HepG2 (cell line): ENCODE data around the gene KLHL3. TPM values are rescaled to one million over a fixed set of nuclear protein-coding genes. Genes with fewer than 3 reads are reported as not detected.

Experiments
- ATAC-seq: fragments of 200-7000 bp; cut with Tn5 transposase; 3 replicates; pipeline ENCODE4 v1.9.1; 2020; ENCODE audit warnings: mild to moderate bottlenecking, moderate library complexity
- BruUV-seq: library from RNA; stranded (reverse); fragments of 400-500 nt; replicated peaks from 2 replicates; lab custom pipeline; 2021; lab: Mats Ljungman, UMichigan
- CTCF ChIA-PET: fragments of 300-600 bp; formaldehyde crosslinking; extraction: SDS; loops from one replicate; lab custom pipeline; 2021; ENCODE audit warnings: low total read pairs, inconsistent platforms, low intra/inter-chr PET ratio; lab: Yijun Ruan, JAX
- POLR2A ChIA-PET: fragments of 350-600 bp; sonication (Branson Sonifier 250); formaldehyde crosslinking; loops from one replicate; lab custom pipeline; 2020; ENCODE audit warnings: antibody characterized with exemption, inconsistent platforms; lab: Yijun Ruan, JAX
- DNase-seq: peaks from one replicate; pipeline ENCODE4 v3.0.0-alpha.2; 2015; ENCODE audit warnings: low spot score
- FAIRE-seq: peaks from 3 replicates; lab custom pipeline; 2011; peaks lifted over from hg19 to GRCh38; lab: Jason Lieb, UNC
- H2AFZ ChIP-seq: one replicate; pipeline ENCODE4 v1.6.1; 2011; ENCODE audit warnings: low read length, inconsistent platforms
- H3K27ac ChIP-seq: fragments of 300-600 bp; 3 replicates; pipeline ENCODE4 v1.8.0; 2011; ENCODE audit warnings: mixed run types, mild to moderate bottlenecking, mixed read lengths, low read length, inconsistent platforms; ENCODE audit not compliant: insufficient read depth; ENCODE audit errors: extremely low read length
- H3K27me3 ChIP-seq, 2 experiments: fragments of 200-600 bp in 1 of 2; 2 replicates in 1 of 2; 3 replicates in 1 of 2; pipeline versions ENCODE4 v1.6.0 to v1.8.0; 2011; ENCODE audit warnings: low read length in 2 of 2, mild to moderate bottlenecking in 2 of 2, moderate library complexity in 2 of 2, inconsistent platforms in 1 of 2; ENCODE audit not compliant: insufficient read depth in 2 of 2, control insufficient read depth in 1 of 2
- H3K36me3 ChIP-seq, 2 experiments: fragments of 200-600 bp in 1 of 2; replicated peaks in 1 of 2; 2 replicates in 1 of 2; 3 replicates in 1 of 2; pipeline versions ENCODE4 v1.5.1 to v1.8.0; 2011; ENCODE audit warnings: low read length in 2 of 2, inconsistent platforms in 1 of 2; ENCODE audit not compliant: insufficient read depth in 2 of 2, control insufficient read depth in 1 of 2
- H3K4me1 ChIP-seq: 2 replicates; pipeline ENCODE4 v1.5.1; 2012; ENCODE audit warnings: low read length, inconsistent platforms; ENCODE audit not compliant: insufficient read depth
- H3K4me2 ChIP-seq: 2 replicates; pipeline ENCODE4 v1.6.0; 2011; ENCODE audit warnings: low read depth, low read length, inconsistent platforms
- H3K4me3 ChIP-seq, 3 experiments: fragments of 200-600 bp in 1 of 3; sonication (generic), shearing (Covaris generic) in 1 of 3; replicated peaks in 1 of 3; 2 replicates each; pipeline ENCODE4 v1.5.1; 2011 to 2016; ENCODE audit warnings: low read length in 3 of 3, inconsistent platforms in 2 of 3, low read depth in 2 of 3, mild to moderate bottlenecking in 2 of 3, control low read depth in 1 of 3, mixed read lengths in 1 of 3; ENCODE audit not compliant: insufficient read depth in 1 of 3
- H3K79me2 ChIP-seq: one replicate; pipeline ENCODE4 v1.6.1; 2011; ENCODE audit warnings: low read length, inconsistent platforms; ENCODE audit not compliant: insufficient read depth
- H3K9ac ChIP-seq: 2 replicates; pipeline ENCODE4 v1.6.0; 2011; ENCODE audit warnings: mild to moderate bottlenecking, low read depth, low read length, inconsistent platforms; ENCODE audit not compliant: insufficient read depth
- H3K9me3 ChIP-seq: 2 replicates; pipeline ENCODE4 v1.5.1; 2012; ENCODE audit warnings: mild to moderate bottlenecking, low read length
- H4K20me1 ChIP-seq: 2 replicates; pipeline ENCODE4 v1.6.0; 2011; ENCODE audit warnings: inconsistent platforms, mild to moderate bottlenecking, low read length, moderate library complexity; ENCODE audit not compliant: insufficient read depth
- CEBPB ChIP-seq: IDR thresholded peaks from 2 replicates; pipeline ENCODE4 v1.6.1; 2011; ENCODE audit warnings: low read depth, low read length, improper control_type of control experiment, borderline replicate concordance
- CEBPG ChIP-seq: IDR thresholded peaks from 2 replicates; pipeline ENCODE4 v1.6.1; 2016
- LCORL ChIP-seq, 2 experiments: fragments of 450-650 bp in 1 of 2; sonication (generic) in 1 of 2; formaldehyde crosslinking in 1 of 2; IDR thresholded peaks; 2 replicates each; pipeline versions ENCODE4 v1.5.0 to v1.6.1; 2017 to 2020; ENCODE audit warnings: antibody characterized with exemption in 1 of 2, missing genetic modification reagents in 1 of 2
- WGBS: methylation state at CpG from one replicate; pipeline ENCODE4 v1.1.6; 2017; ENCODE audit warnings: low lambda C conversion rate; 5-methylcytosine and 5-hydroxymethylcytosine counted together
- in situ Hi-C: cut with HindIII; loops from 2 replicates; pipeline ENCODE4 v1.10.0; 2017; ENCODE audit warnings: low pct_unique_long_range_greater_than_20kb; ENCODE audit not compliant: extremely low pct_ligation_motif_present
- intact Hi-C: fragments of 100-400 bp; cut with micrococcal nuclease; formaldehyde crosslinking; loops from one replicate; pipeline ENCODE4 v1.10.0; 2022; ENCODE audit not compliant: unreplicated experiment
- polyA plus RNA-seq, 8 experiments: library from polyadenylated mRNA; depleted of rRNA in 3 of 8; stranded (reverse) in 7 of 8; unstranded in 1 of 8; fragments of >200 nt; fragmentation: Illumina TruSeq in 4 of 8; extraction: Trizol in 4 of 8; gene quantifications; 2 replicates each; pipeline versions ENCODE4 v1.2.1 to v1.2.3, GENCODE V29; 2011 to 2016; ENCODE audit warnings: low read depth in 4 of 8, missing spikeins in 1 of 8, mixed read lengths in 1 of 8; ENCODE audit not compliant: insufficient read depth in 1 of 8
- total RNA-seq, 5 experiments: library from RNA; depleted of rRNA; stranded (reverse); fragments of >200 nt; fragmentation: Illumina TruSeq; extraction: Trizol; gene quantifications; 2 replicates each; pipeline ENCODE4 v1.2.3, GENCODE V29; 2016; ENCODE audit warnings: low read depth in 1 of 5
- TF ChIP-seq, protein P1 (sequence below), 2 experiments: fragments of 450-650 bp in 1 of 2; sonication (generic) in 1 of 2; formaldehyde crosslinking; IDR thresholded peaks; 2 replicates each; pipeline versions ENCODE4 v1.5.0 to v1.8.0; 2020 to 2022; ENCODE audit warnings: mild to moderate bottlenecking in 1 of 2, missing genetic modification reagents in 1 of 2
- TF ChIP-seq, protein P2 (sequence below): sonication (generic); formaldehyde crosslinking; IDR thresholded peaks from 2 replicates; pipeline ENCODE4 v1.4.0; 2020; ENCODE audit warnings: mild to moderate bottlenecking, missing genetic modification reagents
- TF ChIP-seq, protein P3 (sequence below): sonication (generic); formaldehyde crosslinking; IDR thresholded peaks from 2 replicates; pipeline ENCODE4 v1.8.1; 2023; ENCODE audit warnings: missing genetic modification reagents, inconsistent platforms, borderline replicate concordance

KLHL3 gene
- total and polyA plus RNA-seq, 2 of the 13 experiments (the other 11 are each of a cell fraction or from before 2014, with no cell fraction given) = 0.02 to 0.08 TPM

DNA sequence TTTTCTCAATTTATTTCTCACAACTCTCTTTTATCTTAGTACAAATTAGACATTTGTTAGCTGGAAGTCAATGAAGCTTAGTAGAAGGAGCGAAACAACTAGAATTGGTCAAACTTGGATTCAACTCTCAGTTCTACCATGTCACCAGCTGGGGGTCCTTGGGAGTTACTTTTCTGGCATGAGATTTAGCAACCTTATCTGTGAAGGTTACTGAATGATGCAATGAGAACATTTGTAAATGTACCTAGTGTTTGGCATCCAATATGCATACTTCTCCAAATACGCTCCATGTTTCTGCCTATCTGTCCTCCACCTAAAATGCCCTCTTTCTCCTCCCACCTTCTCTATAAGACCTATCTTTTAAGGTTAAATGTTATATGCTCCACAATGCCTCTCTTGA, 12.0 kb upstream of the KLHL3 start:
- CTCF ChIA-PET = no interaction called here
- no peak for TF ChIP-seq LCORL (IDR thresholded peaks at IDR 0.05)
- no peak for TF ChIP-seq LCORL (CRISPR knock-in tag; IDR thresholded peaks at IDR 0.05)
- TF ChIP-seq CEBPG (CRISPR knock-in tag) = peak; percentile 57
- TF ChIP-seq, protein P1, sequence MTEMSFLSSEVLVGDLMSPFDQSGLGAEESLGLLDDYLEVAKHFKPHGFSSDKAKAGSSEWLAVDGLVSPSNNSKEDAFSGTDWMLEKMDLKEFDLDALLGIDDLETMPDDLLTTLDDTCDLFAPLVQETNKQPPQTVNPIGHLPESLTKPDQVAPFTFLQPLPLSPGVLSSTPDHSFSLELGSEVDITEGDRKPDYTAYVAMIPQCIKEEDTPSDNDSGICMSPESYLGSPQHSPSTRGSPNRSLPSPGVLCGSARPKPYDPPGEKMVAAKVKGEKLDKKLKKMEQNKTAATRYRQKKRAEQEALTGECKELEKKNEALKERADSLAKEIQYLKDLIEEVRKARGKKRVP (CRISPR knock-in tag; IDR thresholded peaks at IDR 0.05) = peak in 1 of 2 experiments; percentile 64; a peak in 1 of 4 replicates
- peak; percentile 64; the same call in 1 of the 2 replicates for TF ChIP-seq CEBPB
- TF ChIP-seq, protein P2, sequence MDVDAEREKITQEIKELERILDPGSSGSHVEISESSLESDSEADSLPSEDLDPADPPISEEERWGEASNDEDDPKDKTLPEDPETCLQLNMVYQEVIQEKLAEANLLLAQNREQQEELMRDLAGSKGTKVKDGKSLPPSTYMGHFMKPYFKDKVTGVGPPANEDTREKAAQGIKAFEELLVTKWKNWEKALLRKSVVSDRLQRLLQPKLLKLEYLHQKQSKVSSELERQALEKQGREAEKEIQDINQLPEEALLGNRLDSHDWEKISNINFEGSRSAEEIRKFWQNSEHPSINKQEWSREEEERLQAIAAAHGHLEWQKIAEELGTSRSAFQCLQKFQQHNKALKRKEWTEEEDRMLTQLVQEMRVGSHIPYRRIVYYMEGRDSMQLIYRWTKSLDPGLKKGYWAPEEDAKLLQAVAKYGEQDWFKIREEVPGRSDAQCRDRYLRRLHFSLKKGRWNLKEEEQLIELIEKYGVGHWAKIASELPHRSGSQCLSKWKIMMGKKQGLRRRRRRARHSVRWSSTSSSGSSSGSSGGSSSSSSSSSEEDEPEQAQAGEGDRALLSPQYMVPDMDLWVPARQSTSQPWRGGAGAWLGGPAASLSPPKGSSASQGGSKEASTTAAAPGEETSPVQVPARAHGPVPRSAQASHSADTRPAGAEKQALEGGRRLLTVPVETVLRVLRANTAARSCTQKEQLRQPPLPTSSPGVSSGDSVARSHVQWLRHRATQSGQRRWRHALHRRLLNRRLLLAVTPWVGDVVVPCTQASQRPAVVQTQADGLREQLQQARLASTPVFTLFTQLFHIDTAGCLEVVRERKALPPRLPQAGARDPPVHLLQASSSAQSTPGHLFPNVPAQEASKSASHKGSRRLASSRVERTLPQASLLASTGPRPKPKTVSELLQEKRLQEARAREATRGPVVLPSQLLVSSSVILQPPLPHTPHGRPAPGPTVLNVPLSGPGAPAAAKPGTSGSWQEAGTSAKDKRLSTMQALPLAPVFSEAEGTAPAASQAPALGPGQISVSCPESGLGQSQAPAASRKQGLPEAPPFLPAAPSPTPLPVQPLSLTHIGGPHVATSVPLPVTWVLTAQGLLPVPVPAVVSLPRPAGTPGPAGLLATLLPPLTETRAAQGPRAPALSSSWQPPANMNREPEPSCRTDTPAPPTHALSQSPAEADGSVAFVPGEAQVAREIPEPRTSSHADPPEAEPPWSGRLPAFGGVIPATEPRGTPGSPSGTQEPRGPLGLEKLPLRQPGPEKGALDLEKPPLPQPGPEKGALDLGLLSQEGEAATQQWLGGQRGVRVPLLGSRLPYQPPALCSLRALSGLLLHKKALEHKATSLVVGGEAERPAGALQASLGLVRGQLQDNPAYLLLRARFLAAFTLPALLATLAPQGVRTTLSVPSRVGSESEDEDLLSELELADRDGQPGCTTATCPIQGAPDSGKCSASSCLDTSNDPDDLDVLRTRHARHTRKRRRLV (CRISPR knock-in tag) = no peak
- TF ChIP-seq, protein P3, sequence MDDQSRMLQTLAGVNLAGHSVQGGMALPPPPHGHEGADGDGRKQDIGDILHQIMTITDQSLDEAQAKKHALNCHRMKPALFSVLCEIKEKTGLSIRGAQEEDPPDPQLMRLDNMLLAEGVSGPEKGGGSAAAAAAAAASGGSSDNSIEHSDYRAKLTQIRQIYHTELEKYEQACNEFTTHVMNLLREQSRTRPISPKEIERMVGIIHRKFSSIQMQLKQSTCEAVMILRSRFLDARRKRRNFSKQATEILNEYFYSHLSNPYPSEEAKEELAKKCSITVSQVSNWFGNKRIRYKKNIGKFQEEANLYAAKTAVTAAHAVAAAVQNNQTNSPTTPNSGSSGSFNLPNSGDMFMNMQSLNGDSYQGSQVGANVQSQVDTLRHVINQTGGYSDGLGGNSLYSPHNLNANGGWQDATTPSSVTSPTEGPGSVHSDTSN = no peak
- TF ChIP-seq, all 625 proteins: peak for 3
- Histone ChIP-seq H3K9ac (no peak overlapping the region), H3K4me1 (peaks cover 20% of the 10 kb centered on the region), H2AFZ (no peak overlapping the region), H3K36me3 (no peaks in the 10 kb centered on the region), H3K27me3 (no peaks in the 10 kb centered on the region; a peak in 1 of 5 replicates), H4K20me1 (peaks cover 22% of the 10 kb centered on the region), H3K9me3 (no peaks in the 10 kb centered on the region), H3K4me3 (no peak overlapping the region), H3K4me2 (no peak overlapping the region), H3K27ac (no peak overlapping the region), H3K79me2 (peaks cover 27% of the 10 kb centered on the region)
- in situ Hi-C loops = loop anchor here (5.0 kb wide), 1 partner anchor 121 kb away; no protein-coding TSS in a partner anchor
- no peak for FAIRE-seq
- intact Hi-C loops = loop anchor here (2.0 kb wide), 1 partner anchor 75 kb away; no protein-coding TSS in a partner anchor
- no peak for DNase-seq
- 85% methylated on average over 2 of the region's 2 CpGs for WGBS
- BruUV-seq = no TSS peak
- ATAC-seq = peak; percentile 31
- POLR2A ChIA-PET = no interaction called here
